GM12878 (cell line): ENCODE data around the gene NFAM1. TPM values are rescaled to one million over a fixed set of nuclear protein-coding genes. Genes with fewer than 3 reads are reported as not detected.

Experiments
- ATAC-seq: fragments of 200-7000 bp; cut with Tn5 transposase; 3 replicates; pipeline ENCODE4 v1.9.1; 2020; ENCODE audit warnings: mild to moderate bottlenecking, moderate library complexity
- BruUV-seq: library from RNA; stranded (reverse); fragments of 400-500 nt; replicated peaks from 2 replicates; lab custom pipeline; 2021; lab: Mats Ljungman, UMichigan
- CTCF ChIA-PET: fragments of 300-600 bp; sonication (Branson Sonifier 250); formaldehyde crosslinking; extraction: SDS; loops from one replicate; lab custom pipeline; 2021; ENCODE audit warnings: inconsistent platforms; lab: Yijun Ruan, JAX
- POLR2A ChIA-PET: fragments of 350-600 bp; formaldehyde crosslinking; extraction: SDS; loops from one replicate; lab custom pipeline; 2021; ENCODE audit warnings: inconsistent platforms; lab: Charles Lee
- RAD21 ChIA-PET: fragments of 300-600 bp; sonication (Branson Sonifier 250); formaldehyde crosslinking; loops from one replicate; lab custom pipeline; 2023; ENCODE audit warnings: antibody characterized with exemption; ENCODE audit not compliant: unreplicated experiment; lab: Charles Lee
- SMC1A ChIA-PET: fragments of 300-600 bp; sonication (Branson Sonifier 250); formaldehyde crosslinking; loops from one replicate; lab custom pipeline; 2023; ENCODE audit not compliant: unreplicated experiment, uncharacterized antibody; lab: Charles Lee
- DNase-seq: peaks from one replicate; pipeline ENCODE4 v3.0.0-alpha.2; 2011; ENCODE audit warnings: low read depth, low spot score
- FAIRE-seq: peaks from 3 replicates; lab custom pipeline; 2011; peaks lifted over from hg19 to GRCh38; lab: Jason Lieb, UNC
- H2AFZ ChIP-seq: 2 replicates; pipeline ENCODE4 v1.6.0; 2011; ENCODE audit warnings: low read depth, low read length, control low read depth; ENCODE audit not compliant: control insufficient read depth
- H3K27ac ChIP-seq: 2 replicates; pipeline ENCODE4 v1.5.1; 2011; ENCODE audit warnings: control low read depth; ENCODE audit not compliant: control insufficient read depth, insufficient read depth
- H3K27me3 ChIP-seq, 2 experiments: replicated peaks in 1 of 2; 2 replicates each; pipeline versions ENCODE4 v1.6.0 to v1.6.1; 2011; ENCODE audit warnings: low read length in 1 of 2; ENCODE audit not compliant: control insufficient read depth in 2 of 2, insufficient read depth in 2 of 2
- H3K36me3 ChIP-seq, 2 experiments: 2 replicates each; pipeline ENCODE4 v1.5.1; 2011; ENCODE audit warnings: low read length in 1 of 2; ENCODE audit not compliant: control insufficient read depth in 2 of 2, insufficient read depth in 2 of 2
- H3K4me1 ChIP-seq: 2 replicates; pipeline ENCODE4 v1.6.1; 2011; ENCODE audit warnings: mild to moderate bottlenecking, low read length, moderate library complexity, mixed read lengths; ENCODE audit not compliant: control insufficient read depth, insufficient read depth
- H3K4me2 ChIP-seq: 2 replicates; pipeline ENCODE4 v1.6.0; 2011; ENCODE audit warnings: control low read depth; ENCODE audit not compliant: control insufficient read depth, insufficient read depth
- H3K4me3 ChIP-seq: fragments of 200-600 bp; sonication (generic); 2 replicates; pipeline ENCODE4 v1.5.1; 2016
- H3K79me2 ChIP-seq: 2 replicates; pipeline ENCODE4 v1.6.0; 2011; ENCODE audit warnings: low read length; ENCODE audit not compliant: control insufficient read depth, insufficient read depth
- H3K9ac ChIP-seq: 2 replicates; pipeline ENCODE4 v1.8.0; 2011; ENCODE audit warnings: low read length, control low read depth, mixed read lengths; ENCODE audit not compliant: control insufficient read depth, insufficient read depth
- H3K9me3 ChIP-seq: replicated peaks from 3 replicates; pipeline ENCODE4 v1.5.1; 2011; ENCODE audit warnings: mild to moderate bottlenecking, low read length; ENCODE audit not compliant: control insufficient read depth, insufficient read depth
- H4K20me1 ChIP-seq: 2 replicates; pipeline ENCODE4 v1.6.0; 2011; ENCODE audit not compliant: control insufficient read depth, insufficient read depth
- ASH2L ChIP-seq: fragments of 300-600, 200-600 bp; sonication (generic); IDR thresholded peaks from 2 replicates; pipeline ENCODE4 v1.6.1; 2017; ENCODE audit warnings: low read depth, mild to moderate bottlenecking, borderline replicate concordance
- ATF7 ChIP-seq: fragments of 450-650 bp; IDR thresholded peaks from 2 replicates; pipeline ENCODE4 v1.6.1; 2016; ENCODE audit warnings: low read depth, mild to moderate bottlenecking
- EP300 ChIP-seq, 2 experiments: fragments of 150-350 bp in 1 of 2; IDR thresholded peaks; 2 replicates each; pipeline ENCODE4 v1.6.1; 2011 to 2012; ENCODE audit warnings: low read depth in 2 of 2, low read length in 2 of 2, borderline replicate concordance in 1 of 2, improper control_type of control experiment in 1 of 2, inconsistent platforms in 1 of 2; ENCODE audit not compliant: control insufficient read depth in 1 of 2
- LARP7 ChIP-seq: fragments of 450-650 bp; IDR thresholded peaks from 2 replicates; pipeline ENCODE4 v1.6.1; 2017; ENCODE audit warnings: mild to moderate bottlenecking
- NFXL1 ChIP-seq: fragments of 450-650 bp; IDR thresholded peaks from 2 replicates; pipeline ENCODE4 v1.6.1; 2017; ENCODE audit warnings: antibody characterized with exemption, mild to moderate bottlenecking, borderline replicate concordance
- RAD21 ChIP-seq: IDR thresholded peaks from 2 replicates; pipeline ENCODE4 v1.6.1; 2011; ENCODE audit warnings: mild to moderate bottlenecking, low read depth, low read length, moderate library complexity; ENCODE audit not compliant: insufficient read depth
- RUNX3 ChIP-seq: IDR thresholded peaks from 2 replicates; pipeline ENCODE4 v1.6.1; 2012; ENCODE audit warnings: low read length, inconsistent platforms
- SREBF1 ChIP-seq: IDR thresholded peaks from 2 replicates; pipeline ENCODE4 v1.6.1; 2012; ENCODE audit warnings: mild to moderate bottlenecking, low read length
- ZBTB11 ChIP-seq: fragments of 450-650 bp; formaldehyde crosslinking; IDR thresholded peaks from 2 replicates; pipeline ENCODE4 v1.5.0; 2022; ENCODE audit warnings: mild to moderate bottlenecking, missing genetic modification characterization
- ZNF207 ChIP-seq: fragments of 450-650 bp; IDR thresholded peaks from 2 replicates; pipeline ENCODE4 v1.6.1; 2014; ENCODE audit warnings: antibody characterized with exemption, mild to moderate bottlenecking, borderline replicate concordance
- WGBS: methylation state at CpG from one replicate; pipeline ENCODE4 v1.1.6; 2016; ENCODE audit warnings: low lambda C conversion rate; ENCODE audit not compliant: insufficient replicate concordance, insufficient coverage; ENCODE audit errors: missing lambda C conversion rate; 5-methylcytosine and 5-hydroxymethylcytosine counted together
- in situ Hi-C: fragments of 300-500 bp; cut with MboI; formaldehyde crosslinking; loops from 9 replicates; pipeline ENCODE4 v1.14.3; 2018; ENCODE audit warnings: mixed read lengths
- intact Hi-C: fragments of 100-400 bp; cut with micrococcal nuclease; formaldehyde crosslinking; loops from one replicate; pipeline ENCODE4 v1.14.2; 2022; ENCODE audit not compliant: unreplicated experiment
- polyA plus RNA-seq, 11 experiments: library from polyadenylated mRNA; depleted of rRNA in 4 of 11; unstranded in 6 of 11; stranded (reverse) in 5 of 11; fragments of >200 nt; fragmentation: Nextera tagmentation in 4 of 11; fragmentation: Illumina TruSeq in 1 of 11; extraction: Ambion mirVana in 4 of 11; extraction: Trizol in 1 of 11; gene quantifications; 1 replicate in 1 of 11; 2 replicates in 10 of 11; pipeline versions ENCODE4 v1.2.1 to v1.2.3, GENCODE V29; 2011 to 2016; ENCODE audit warnings: inconsistent platforms in 2 of 11, missing spikeins in 2 of 11, low read depth in 1 of 11
- total RNA-seq, 4 experiments: library from RNA; depleted of rRNA in 3 of 4; stranded (reverse); fragments of >200 nt in 3 of 4; fragmentation: Illumina TruSeq in 1 of 4; extraction: Trizol in 1 of 4; gene quantifications; 2 replicates each; pipeline versions ENCODE4 v1.2.1 to v1.2.3, GENCODE V29; 2013 to 2021

The NFAM1 gene
- total and polyA plus RNA-seq, 10 of the 15 experiments (the other 5 are each of a cell fraction or from before 2014, with no cell fraction given) = 0.13 to 1.3 (median 0.24) TPM; not detected in 3

GRCh38 chr22:42451499-42452145, 19.4 kb upstream of the NFAM1 start:
- no peaks in the 10 kb centered on the region for H3K36me3 ChIP-seq
- POLR2A ChIA-PET = interaction anchor here (0.6 to 1.5 kb wide), 4 partner anchors 8 to 808 kb away, joined by 3 to 4 read pairs (median 4); partner anchors contain the start of gene NFAM1
- RAD21 ChIA-PET = interaction anchor here (0.9 kb wide), 1 partner anchor 8 kb away, joined by 3 read pairs; no protein-coding TSS in a partner anchor
- FAIRE-seq (no peak), DNase-seq (no peak), ATAC-seq (no peak)
- BruUV-seq = no TSS peak
- H4K20me1 ChIP-seq = no peaks in the 10 kb centered on the region
- 58% methylated on average over 10 of the region's 11 CpGs for WGBS
- H3K79me2 ChIP-seq = no peaks in the 10 kb centered on the region
- H3K4me1 ChIP-seq = no peaks in the 10 kb centered on the region
- no peak overlapping the region for H2AFZ ChIP-seq
- SMC1A ChIA-PET = interaction anchor here (0.9 to 1.2 kb wide), 2 partner anchors 22 to 174 kb away, joined by 3 to 4 read pairs; no protein-coding TSS in a partner anchor
- H3K4me3 ChIP-seq = no peak overlapping the region
- H3K4me2 ChIP-seq = no peak overlapping the region
- in situ Hi-C loops (no loop called here), intact Hi-C loops (no loop called here)
- no peaks in the 10 kb centered on the region for H3K27me3 ChIP-seq
- peak; percentile 66; the same call in 1 of the 2 replicates for TF ChIP-seq NFXL1
- no peak for TF ChIP-seq ATF7
- CTCF ChIA-PET = interaction anchor here (1.3 to 3.2 kb wide), 2 partner anchors 8 to 14 kb away, joined by 3 to 16 read pairs; no protein-coding TSS in a partner anchor
- no peak overlapping the region for H3K27ac ChIP-seq
- no peak overlapping the region for H3K9ac ChIP-seq
- H3K9me3 ChIP-seq = no peaks in the 10 kb centered on the region

GRCh38 chr22:42450862-42451261, 18.7 kb upstream of the NFAM1 start:
- 68% methylated on average over 6 of the region's 6 CpGs for WGBS
- no peak overlapping the region for H3K4me3 ChIP-seq
- FAIRE-seq = no peak
- H3K27ac ChIP-seq = no peak overlapping the region
- intact Hi-C loops = no loop called here
- H3K27me3 ChIP-seq = no peaks in the 10 kb centered on the region
- no peaks in the 10 kb centered on the region for H3K9me3 ChIP-seq
- no peaks in the 10 kb centered on the region for H3K79me2 ChIP-seq
- H3K4me1 ChIP-seq = no peaks in the 10 kb centered on the region
- TF ChIP-seq ZNF207 (no peak), SREBF1 (no peak), ZBTB11 (CRISPR knock-in tag) (no peak), RAD21 (no peak), EP300 (IDR thresholded peaks at IDR 0.05; ENCODE audit: borderline replicate concordance in 1 of 2, control insufficient read depth in 1 of 2, low read depth in 2 of 2, low read length in 2 of 2) (no peak), ASH2L (no peak), RUNX3 (no peak), LARP7 (no peak)
- SMC1A ChIA-PET = no interaction called here
- CTCF ChIA-PET = no interaction called here
- POLR2A ChIA-PET = no interaction called here
- no peak for ATAC-seq
- H3K4me2 ChIP-seq = no peak overlapping the region
- no peak overlapping the region for H2AFZ ChIP-seq
- peaks cover 0 to under 1% of the 10 kb centered on the region in 2 experiments; a peak in 1 of 4 replicates for H3K36me3 ChIP-seq
- no TSS peak for BruUV-seq
- RAD21 ChIA-PET = no interaction called here
- H4K20me1 ChIP-seq = no peaks in the 10 kb centered on the region
- H3K9ac ChIP-seq = no peak overlapping the region
- in situ Hi-C loops = no loop called here
- DNase-seq = no peak
